Stomach (tissue), 4 donors: Measurements from ENCODE around the gene MYO3B.

ENCODE experiments used
- EP300 ChIP-seq: sonication (generic); formaldehyde crosslinking; IDR thresholded peaks from one replicate; pipeline ENCODE4 v1.6.1; 2017; ENCODE audit warnings: antibody characterized with exemption
- POLR2A ChIP-seq, 4 donors: fragments of 450-650 bp; IDR thresholded peaks; one replicate each; pipeline ENCODE4 v1.6.1; 2016; ENCODE audit warnings: antibody characterized with exemption in 4 of 4, control low read depth in 2 of 4, mild to moderate bottlenecking in 1 of 4, moderate library complexity in 1 of 4
- POLR2AphosphoS5 ChIP-seq, 3 donors: sonication (generic); formaldehyde crosslinking; IDR thresholded peaks; one replicate each; pipeline ENCODE4 v1.6.1; 2016; ENCODE audit warnings: antibody characterized with exemption in 3 of 3
- TF ChIP-seq, protein P1 (sequence below), 7 experiments: fragments of 450-650 bp in 4 of 7; fragments of 200-600 bp in 3 of 7; sonication (generic) in 3 of 7; IDR thresholded peaks; one replicate each; pipeline ENCODE4 v1.5.1; 2016 to 2019; ENCODE audit warnings: antibody characterized with exemption in 7 of 7, control low read depth in 2 of 7, mild to moderate bottlenecking in 1 of 7

DNA sequence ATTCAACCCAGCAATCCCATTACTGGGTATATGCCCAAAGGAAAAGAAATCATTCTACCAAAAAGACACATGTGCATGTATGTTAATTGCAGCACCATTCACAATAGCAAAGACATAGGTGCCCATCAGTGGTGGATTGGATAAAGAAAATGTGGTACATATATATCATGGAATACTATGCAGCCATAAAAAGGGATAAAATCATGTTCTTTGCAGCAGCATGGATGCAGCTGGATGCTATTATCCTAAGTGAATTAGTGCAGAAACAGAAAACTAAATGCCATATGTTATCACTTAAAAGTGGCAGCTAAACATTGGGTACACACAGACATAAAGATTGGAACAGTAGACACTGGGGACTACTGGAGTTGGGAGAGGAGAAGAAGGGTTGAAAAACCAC, 82.2 kb downstream of the MYO3B start:
- TF ChIP-seq, protein P1, sequence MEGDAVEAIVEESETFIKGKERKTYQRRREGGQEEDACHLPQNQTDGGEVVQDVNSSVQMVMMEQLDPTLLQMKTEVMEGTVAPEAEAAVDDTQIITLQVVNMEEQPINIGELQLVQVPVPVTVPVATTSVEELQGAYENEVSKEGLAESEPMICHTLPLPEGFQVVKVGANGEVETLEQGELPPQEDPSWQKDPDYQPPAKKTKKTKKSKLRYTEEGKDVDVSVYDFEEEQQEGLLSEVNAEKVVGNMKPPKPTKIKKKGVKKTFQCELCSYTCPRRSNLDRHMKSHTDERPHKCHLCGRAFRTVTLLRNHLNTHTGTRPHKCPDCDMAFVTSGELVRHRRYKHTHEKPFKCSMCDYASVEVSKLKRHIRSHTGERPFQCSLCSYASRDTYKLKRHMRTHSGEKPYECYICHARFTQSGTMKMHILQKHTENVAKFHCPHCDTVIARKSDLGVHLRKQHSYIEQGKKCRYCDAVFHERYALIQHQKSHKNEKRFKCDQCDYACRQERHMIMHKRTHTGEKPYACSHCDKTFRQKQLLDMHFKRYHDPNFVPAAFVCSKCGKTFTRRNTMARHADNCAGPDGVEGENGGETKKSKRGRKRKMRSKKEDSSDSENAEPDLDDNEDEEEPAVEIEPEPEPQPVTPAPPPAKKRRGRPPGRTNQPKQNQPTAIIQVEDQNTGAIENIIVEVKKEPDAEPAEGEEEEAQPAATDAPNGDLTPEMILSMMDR (IDR thresholded peaks at IDR 0.05): no peak
- TF ChIP-seq POLR2AphosphoS5 (IDR thresholded peaks at IDR 0.05) (no peak), POLR2A (IDR thresholded peaks at IDR 0.05) (no peak), EP300 (no peak)
